ENCODE measurements around the gene SCRT2. TPM values are rescaled to one million over a fixed set of nuclear protein-coding genes. Genes with fewer than 3 reads are reported as not detected.

The SCRT2 gene
- total and polyA plus RNA-seq, 9 of the 15 experiments (the other 6 are each of a cell fraction or from before 2014, with no cell fraction given) = 0.04 to 0.75 (median 0.13) TPM; not detected in 2

- no peak overlapping the region for H3K4me2 ChIP-seq (ENCODE audit: insufficient read depth, low read length)
- H3K9me1 ChIP-seq (ENCODE audit: control insufficient read depth, insufficient read depth, low read length) = no peaks in the 10 kb centered on the region
- in situ Hi-C loops (cut with MboI) (no loop called here), intact Hi-C loops (cut with micrococcal nuclease) (no loop called here)
- H3K4me1 ChIP-seq (replicated peaks in 1 of 2; ENCODE audit: control insufficient read depth in 2 of 2, insufficient read depth in 2 of 2, low read length in 2 of 2) = peaks cover 44 to 51% of the 10 kb centered on the region in 2 experiments
- no peak for ATAC-seq
- H3K36me3 ChIP-seq (ENCODE audit: control insufficient read depth, insufficient read depth, low read length) = no peaks in the 10 kb centered on the region
- POLR2A ChIA-PET = interaction anchor here (0.6 to 1.0 kb wide), 3 partner anchors 59 to 197 kb away, joined by 3 read pairs; no protein-coding TSS in a partner anchor
- TF ChIP-seq HDAC6 (IDR thresholded peaks at IDR 0.05; ENCODE audit: low read depth, low read length) (no peak), FOXJ3 (CRISPR knock-in tag; IDR thresholded peaks at IDR 0.05) (no peak), POLR3G (IDR thresholded peaks at IDR 0.05; ENCODE audit: extremely low read depth, insufficient read length, insufficient replicate concordance) (no peak), MGA (IDR thresholded peaks at IDR 0.05) (no peak), SNAPC5 (CRISPR knock-in tag; IDR thresholded peaks at IDR 0.05) (no peak), RUNX1 (IDR thresholded peaks at IDR 0.05; ENCODE audit: low read depth) (no peak), MXD1 (CRISPR knock-in tag; IDR thresholded peaks at IDR 0.05; ENCODE audit: borderline replicate concordance, poor library complexity, severe bottlenecking) (no peak), ZNF717 (CRISPR knock-in tag; IDR thresholded peaks at IDR 0.05) (no peak), HMG20B (CRISPR knock-in tag; IDR thresholded peaks at IDR 0.05) (no peak)
- CTCF ChIA-PET (ENCODE audit: low intra/inter-chr PET ratio) = no interaction called here
- no peaks in the 10 kb centered on the region for H3K27me3 ChIP-seq (ENCODE audit: control insufficient read depth in 2 of 2, insufficient read depth in 2 of 2, low read length in 2 of 2)
- no peak overlapping the region for H3K27ac ChIP-seq (ENCODE audit: extremely low read depth, low read depth, low read length)
- no peaks in the 10 kb centered on the region for H3K9me3 ChIP-seq (replicated peaks; ENCODE audit: control insufficient read depth, insufficient read depth, low read depth, low read length)
- H3K4me3 ChIP-seq = no peak overlapping the region
- H2AFZ ChIP-seq (ENCODE audit: low read depth, low read length) = no peak overlapping the region
- H3K9ac ChIP-seq (ENCODE audit: insufficient read depth in 1 of 2, low read depth in 2 of 2, low read length in 2 of 2) = peak overlapping the region in 1 of 2 experiments; percentile 20; a peak in 1 of 4 replicates
- H3K79me2 ChIP-seq (ENCODE audit: control insufficient read depth, insufficient read depth, low read length) = no peaks in the 10 kb centered on the region; the same call in 2 of the 3 replicates
- no TSS peak for BruUV-seq (replicated peaks)
- no peak for DNase-seq (ENCODE audit: extremely low read depth in 1 of 4, low spot score in 3 of 4)
- no peak for FAIRE-seq
- H4K20me1 ChIP-seq (replicated peaks; ENCODE audit: control insufficient read depth, insufficient read depth, low read length) = no peaks in the 10 kb centered on the region
- WGBS (ENCODE audit: insufficient coverage, low coverage, missing lambda C conversion rate) = 92% methylated on average over 5 of the region's 7 CpGs
Observed at GRCh38 chr20:669573-669972, 6.0 kb downstream of the SCRT2 start.

Data from K562 (cell line).